WI38 (cell line): ENCODE measurements around the gene CRYL1.
A peak's percentile ranks its signal among the peaks of the same experiment; 100 is the strongest.

Source experiments
- H3K4me3 ChIP-seq: 2 replicates; pipeline ENCODE4 v1.5.1; 2011; ENCODE audit warnings: low read depth, mild to moderate bottlenecking, control low read depth, low read length
- TF ChIP-seq, protein P1 (sequence below): IDR thresholded peaks from 2 replicates; pipeline ENCODE4 v1.5.1; 2012; ENCODE audit warnings: low read depth, mild to moderate bottlenecking, control low read depth, low read length

The CRYL1 gene

DNA sequence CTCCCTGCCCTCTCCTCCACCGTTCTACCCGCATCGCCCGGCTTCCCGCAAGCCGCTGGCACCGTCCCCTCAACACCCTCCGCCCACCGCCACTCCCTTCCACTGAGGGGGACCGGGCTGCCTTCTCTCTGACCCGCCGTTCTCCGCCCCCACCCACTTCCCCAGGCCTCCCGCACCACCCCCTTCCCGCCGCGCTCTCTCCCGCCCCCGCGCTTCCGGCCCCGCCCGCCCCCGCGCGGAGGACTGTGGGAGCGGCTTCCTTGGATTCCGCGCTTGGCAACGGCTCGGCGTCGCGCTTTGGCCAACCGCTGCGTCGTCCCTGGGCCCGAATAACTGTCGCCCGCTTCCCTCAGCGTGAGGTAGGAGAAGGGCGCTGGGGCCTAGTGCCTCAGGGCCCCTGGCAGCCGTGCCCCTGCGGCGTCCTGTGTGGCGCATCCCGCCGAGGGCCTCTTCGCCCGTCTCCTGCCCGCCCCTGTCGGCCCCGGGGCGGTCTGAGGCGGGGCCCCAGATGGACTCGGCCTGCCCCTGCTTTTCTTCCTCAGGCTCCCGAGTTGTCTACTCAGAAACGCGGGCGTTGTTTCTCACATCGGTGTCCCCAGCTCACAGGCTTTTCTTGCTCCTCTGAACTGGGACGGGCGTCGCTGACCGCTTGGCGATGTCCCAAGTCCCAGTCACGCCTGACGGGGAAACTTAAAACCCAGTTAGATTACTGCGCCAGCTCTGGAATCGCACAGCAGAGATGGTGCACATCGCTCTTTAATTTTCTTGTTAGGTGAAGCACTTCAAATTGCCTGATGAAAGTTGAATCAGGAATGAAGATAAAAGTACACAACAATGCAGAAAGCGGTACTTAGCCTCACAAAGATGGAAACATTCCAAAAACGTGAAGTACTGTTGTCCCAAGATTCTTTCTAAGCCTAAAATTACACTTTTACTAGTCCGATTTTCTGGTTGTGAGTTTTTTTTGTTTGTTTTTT lies 41.5 kb upstream of the CRYL1 start, which contains the start of gene IFT88:
Gene IFT88, plus strand, starts transcription at position 260 of the 977 bp plus-strand sequence. CDS start 7,229 bp downstream, outside the sequence.
- H3K4me3 ChIP-seq, result peak within 1 kb of the TSS; percentile 62
- TF ChIP-seq, protein P1, sequence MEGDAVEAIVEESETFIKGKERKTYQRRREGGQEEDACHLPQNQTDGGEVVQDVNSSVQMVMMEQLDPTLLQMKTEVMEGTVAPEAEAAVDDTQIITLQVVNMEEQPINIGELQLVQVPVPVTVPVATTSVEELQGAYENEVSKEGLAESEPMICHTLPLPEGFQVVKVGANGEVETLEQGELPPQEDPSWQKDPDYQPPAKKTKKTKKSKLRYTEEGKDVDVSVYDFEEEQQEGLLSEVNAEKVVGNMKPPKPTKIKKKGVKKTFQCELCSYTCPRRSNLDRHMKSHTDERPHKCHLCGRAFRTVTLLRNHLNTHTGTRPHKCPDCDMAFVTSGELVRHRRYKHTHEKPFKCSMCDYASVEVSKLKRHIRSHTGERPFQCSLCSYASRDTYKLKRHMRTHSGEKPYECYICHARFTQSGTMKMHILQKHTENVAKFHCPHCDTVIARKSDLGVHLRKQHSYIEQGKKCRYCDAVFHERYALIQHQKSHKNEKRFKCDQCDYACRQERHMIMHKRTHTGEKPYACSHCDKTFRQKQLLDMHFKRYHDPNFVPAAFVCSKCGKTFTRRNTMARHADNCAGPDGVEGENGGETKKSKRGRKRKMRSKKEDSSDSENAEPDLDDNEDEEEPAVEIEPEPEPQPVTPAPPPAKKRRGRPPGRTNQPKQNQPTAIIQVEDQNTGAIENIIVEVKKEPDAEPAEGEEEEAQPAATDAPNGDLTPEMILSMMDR, result no peak

DNA sequence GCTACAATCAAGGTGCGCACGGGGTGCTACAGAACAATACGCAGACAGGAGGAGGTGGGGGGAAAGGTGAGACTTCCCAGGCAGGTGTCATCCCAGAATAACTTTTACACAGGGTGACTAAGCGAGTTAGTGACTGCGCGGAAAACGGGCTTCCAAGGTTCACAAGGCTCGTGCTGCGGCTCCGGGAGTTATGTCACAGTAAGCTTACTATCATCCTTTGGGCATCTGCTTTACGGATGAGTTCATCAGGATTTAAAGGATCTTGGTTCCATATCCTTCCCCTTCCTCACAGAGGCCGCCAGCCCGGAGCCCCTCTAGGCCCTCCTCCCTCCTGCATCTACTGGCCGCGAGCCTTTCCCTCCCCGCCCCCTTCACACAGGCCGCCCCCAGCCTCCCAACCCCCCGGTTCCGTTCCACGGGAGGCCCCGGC lies 40.8 kb upstream of the CRYL1 start:
- TF ChIP-seq, protein P1, result no peak
- peak overlapping the region; percentile 62 for H3K4me3 ChIP-seq

DNA sequence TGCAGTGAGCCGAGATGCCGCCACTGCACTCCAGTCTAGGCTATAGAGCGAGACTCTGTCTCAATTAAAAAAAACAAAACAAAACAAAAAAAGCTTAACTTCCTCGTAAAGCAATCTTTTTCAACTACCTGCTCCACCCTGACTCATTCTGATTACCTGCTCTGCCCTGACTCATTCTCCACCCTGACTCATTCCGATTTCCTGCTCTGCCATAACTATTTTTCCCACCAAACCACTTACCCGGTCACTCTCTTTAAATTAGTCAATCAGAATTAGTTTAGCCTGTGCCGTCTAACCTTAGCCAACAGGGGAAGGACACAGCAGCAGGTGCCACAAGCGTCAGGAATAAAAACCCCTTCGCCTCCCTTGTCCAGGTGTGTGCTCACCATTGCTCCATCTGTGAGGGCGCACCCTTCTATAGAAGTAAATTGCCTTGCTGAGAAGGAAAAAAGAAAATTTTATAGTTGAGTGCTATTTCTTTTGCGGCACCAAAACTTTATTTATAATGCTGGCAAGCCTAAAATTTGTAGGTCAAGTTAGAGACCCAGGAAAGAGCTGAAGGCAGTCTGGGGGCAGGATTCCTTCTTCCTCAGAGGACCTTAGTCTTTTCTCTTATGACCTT lies 39.6 kb upstream of the CRYL1 start:
- H3K4me3 ChIP-seq, result no peak overlapping the region
- TF ChIP-seq, protein P1, result no peak

DNA sequence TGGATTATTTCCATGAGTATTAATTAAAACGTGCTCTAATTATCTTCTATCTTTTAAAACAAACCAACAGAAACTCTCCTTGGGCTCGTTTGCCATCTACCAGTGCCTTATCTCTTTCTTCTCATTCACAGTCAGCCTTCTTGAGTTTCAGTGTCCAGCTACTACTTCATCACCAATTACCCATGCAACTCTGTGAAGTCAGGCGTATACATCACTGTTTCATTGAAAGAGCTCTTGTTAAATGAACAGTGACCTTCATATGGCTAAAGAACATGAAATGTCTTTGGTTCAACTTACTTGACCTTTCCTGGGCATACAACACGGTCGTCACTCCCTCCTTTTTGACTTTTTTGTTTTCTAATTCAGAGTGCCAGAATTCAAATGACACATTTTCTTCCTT lies 36.1 kb upstream of the CRYL1 start:
- TF ChIP-seq, protein P1, result no peak
- H3K4me3 ChIP-seq, result no peak overlapping the region

DNA sequence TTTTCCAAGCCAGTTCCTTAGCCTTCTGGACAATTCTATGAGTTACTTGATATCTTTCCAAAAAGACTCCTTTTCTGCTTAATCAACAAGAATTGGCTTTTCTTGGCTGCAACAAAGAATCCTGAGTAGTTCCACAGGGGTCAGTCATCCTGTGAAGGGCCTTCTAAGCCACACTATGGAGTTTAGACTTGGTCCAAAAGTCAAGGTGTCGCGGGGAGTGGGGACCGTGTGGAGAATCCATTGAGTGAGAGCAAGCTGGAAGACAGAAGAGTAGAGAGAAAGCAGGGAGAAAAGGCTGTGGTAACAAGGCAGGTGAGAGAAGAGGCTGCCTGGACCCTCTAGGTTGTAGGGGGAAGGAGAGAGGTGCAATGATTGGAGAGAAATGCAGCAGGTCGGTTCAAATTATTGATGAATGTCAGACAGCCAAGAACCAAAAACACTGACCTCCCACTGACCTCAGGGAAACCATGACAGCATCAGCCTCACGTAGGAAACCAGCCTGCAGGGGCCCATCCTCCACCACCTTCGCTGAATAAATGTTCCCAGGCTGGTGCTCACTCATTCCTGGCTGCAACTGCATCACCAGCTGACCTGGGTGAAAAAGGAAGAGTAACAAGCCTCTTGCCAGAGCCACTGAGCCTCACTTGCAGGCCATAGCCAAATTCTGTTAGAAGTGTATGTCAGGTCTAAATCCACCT lies 34.2 kb upstream of the CRYL1 start:
- H3K4me3 ChIP-seq, result no peak overlapping the region
- TF ChIP-seq, protein P1, result no peak

DNA sequence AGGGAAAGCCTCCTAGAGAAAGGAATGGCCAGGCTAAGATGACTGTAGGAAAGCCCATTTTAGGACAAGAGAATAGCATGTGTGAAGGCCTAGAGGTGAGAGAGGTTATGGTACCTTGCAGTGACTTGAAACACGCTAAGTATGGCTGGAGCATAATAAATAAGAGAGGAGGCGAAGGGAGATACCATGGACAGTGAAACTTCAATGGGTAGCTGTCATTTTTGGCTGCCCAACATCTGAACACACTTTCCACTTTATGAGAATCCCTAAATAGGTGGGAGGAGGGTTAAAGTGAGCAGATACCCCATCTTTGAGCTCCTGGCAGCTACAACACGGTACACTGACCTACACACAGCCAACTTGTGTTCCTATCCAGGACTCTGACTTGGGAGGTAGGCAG lies 33.3 kb upstream of the CRYL1 start:
- TF ChIP-seq, protein P1, result no peak
- H3K4me3 ChIP-seq, result no peak overlapping the region

DNA sequence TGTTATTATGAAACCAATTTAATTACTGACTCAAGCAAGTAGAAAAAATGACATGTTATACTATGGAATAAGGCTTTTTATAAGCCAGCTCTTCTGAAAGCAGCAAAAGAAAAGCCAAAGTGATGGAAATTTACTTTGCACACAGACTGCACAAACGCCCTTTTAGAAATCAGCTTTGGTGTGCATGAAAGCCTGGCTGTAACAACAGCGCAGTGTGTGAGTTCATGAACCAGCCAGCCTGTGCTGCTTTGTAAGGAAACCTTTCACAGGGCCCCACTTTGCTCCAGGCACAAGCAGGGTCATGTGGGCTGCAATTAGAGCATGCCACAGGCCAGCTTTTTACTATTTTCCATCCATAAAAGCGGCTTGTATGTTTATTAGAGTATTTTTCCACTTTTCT lies 27.7 kb upstream of the CRYL1 start:
- TF ChIP-seq, protein P1, result no peak
- H3K4me3 ChIP-seq, result no peak overlapping the region
